Suprapubic skin (tissue), 4 donors: ENCODE data around the gene SLC18A2. TPM values are rescaled to one million over a fixed set of nuclear protein-coding genes. Genes with fewer than 3 reads are reported as not detected.

Experiments
- DNase-seq, 2 donors: peaks; one replicate each; pipeline ENCODE4 v3.0.0-alpha.2; 2019; ENCODE audit warnings: low spot score in 2 of 2
- H3K27ac ChIP-seq: fragments of 200-600 bp; sonication (generic); one replicate; pipeline ENCODE4 v1.5.1; 2019
- H3K27me3 ChIP-seq: fragments of 200-600 bp; sonication (generic); one replicate; pipeline ENCODE4 v1.5.1; 2019
- H3K36me3 ChIP-seq: fragments of 200-600 bp; sonication (generic); one replicate; pipeline ENCODE4 v1.5.1; 2019
- H3K4me1 ChIP-seq: fragments of 200-600 bp; sonication (generic); one replicate; pipeline ENCODE4 v1.5.1; 2019
- H3K4me3 ChIP-seq: fragments of 200-600 bp; sonication (generic); one replicate; pipeline ENCODE4 v1.5.1; 2019; ENCODE audit warnings: mild to moderate bottlenecking
- H3K9me3 ChIP-seq: fragments of 200-600 bp; sonication (generic); one replicate; pipeline ENCODE4 v1.5.1; 2019
- CTCF ChIP-seq, 2 donors: fragments of 200-600 bp in 1 of 2; fragments of 450-650 bp in 1 of 2; sonication (generic) in 1 of 2; IDR thresholded peaks; one replicate each; pipeline ENCODE4 v1.5.1; 2016 to 2019; ENCODE audit warnings: antibody characterized with exemption in 2 of 2, mild to moderate bottlenecking in 1 of 2, moderate library complexity in 1 of 2
- EP300 ChIP-seq: sonication (generic); formaldehyde crosslinking; IDR thresholded peaks from one replicate; pipeline ENCODE4 v1.6.1; 2017; ENCODE audit warnings: antibody characterized with exemption
- POLR2A ChIP-seq, 2 donors: fragments of 450-650 bp; IDR thresholded peaks; one replicate each; pipeline ENCODE4 v1.6.1; 2017; ENCODE audit warnings: antibody characterized with exemption in 2 of 2, mild to moderate bottlenecking in 2 of 2, moderate library complexity in 2 of 2
- POLR2AphosphoS5 ChIP-seq, 3 donors: sonication (generic); formaldehyde crosslinking; IDR thresholded peaks; one replicate each; pipeline ENCODE4 v1.6.1; 2017; ENCODE audit warnings: antibody characterized with exemption in 3 of 3
- WGBS: methylation state at CpG from one replicate; pipeline ENCODE4 v1.1.5; 2018; 5-methylcytosine and 5-hydroxymethylcytosine counted together
- total RNA-seq, 4 donors: library from RNA; depleted of rRNA; stranded (reverse); fragments of >200 nt; gene quantifications; one replicate each; pipeline ENCODE4 v1.1.0, GENCODE V29; 2016

Gene SLC18A2
- total RNA-seq, 4 donors from 2014 or later, result 2.7 to 10.5 (median 5.4) TPM

DNA sequence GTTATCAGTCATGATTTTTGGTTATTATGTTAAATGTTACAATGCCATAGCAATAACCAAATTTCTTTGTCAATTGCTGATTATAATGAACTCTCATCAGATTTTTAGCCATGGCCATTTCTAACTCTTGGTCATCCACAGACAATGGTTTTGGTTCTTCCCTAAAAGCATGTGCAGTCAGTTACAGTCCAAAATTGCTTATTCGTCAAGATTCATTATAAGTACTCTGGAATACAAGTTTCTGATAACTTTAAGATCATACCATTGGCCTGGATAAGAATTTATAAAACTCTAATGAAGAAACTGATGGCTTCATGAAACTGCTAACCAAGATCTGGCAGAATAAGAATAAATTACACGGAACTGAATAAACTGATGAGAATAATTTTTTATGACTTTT, 83.5 kb downstream of the SLC18A2 start:
- H3K4me1 ChIP-seq, result no peaks in the 10 kb centered on the region
- DNase-seq, result no peak
- no peaks in the 10 kb centered on the region for H3K9me3 ChIP-seq
- H3K4me3 ChIP-seq, result no peak overlapping the region
- 96% methylated on average over 2 of the region's 2 CpGs for WGBS
- H3K36me3 ChIP-seq, result no peaks in the 10 kb centered on the region
- no peak overlapping the region for H3K27ac ChIP-seq
- H3K27me3 ChIP-seq, result no peaks in the 10 kb centered on the region
- TF ChIP-seq EP300 (no peak), POLR2A (IDR thresholded peaks at IDR 0.05) (no peak), CTCF (IDR thresholded peaks at IDR 0.05) (no peak), POLR2AphosphoS5 (IDR thresholded peaks at IDR 0.05) (no peak)

- Histone ChIP-seq H3K27me3 (no peaks in the 10 kb centered on the region), H3K36me3 (no peaks in the 10 kb centered on the region), H3K27ac (no peak overlapping the region), H3K9me3 (no peaks in the 10 kb centered on the region), H3K4me1 (no peaks in the 10 kb centered on the region), H3K4me3 (no peak overlapping the region)
- DNase-seq, result no peak
- TF ChIP-seq CTCF (IDR thresholded peaks at IDR 0.05), result no peak
- TF ChIP-seq POLR2A (IDR thresholded peaks at IDR 0.05), result no peak
Measured at GRCh38 chr10:117327262-117327661, 86.3 kb downstream of the SLC18A2 start.

Other genes with a start within 250 kb of the SLC18A2 start
- gene SHTN1, start 235.9 kb upstream of the SLC18A2 start, total RNA-seq, result 10 to 100 TPM; 20.9 to 55.5 (median 25.2) TPM
- gene VAX1, start 102.8 kb upstream of the SLC18A2 start, total RNA-seq, result not detected
- not detected for gene KCNK18, start 43.6 kb upstream of the SLC18A2 start, total RNA-seq
- 10 to 100 TPM; 23.7 to 46.2 (median 36.4) TPM for gene PDZD8, start 134.3 kb downstream of the SLC18A2 start, total RNA-seq